HG03159 (cell line): ENCODE results near the gene ARFRP1.
"Not testable (repeated sequence)": the region's sequence is repeated elsewhere in the genome, so short reads cannot be mapped to it uniquely, and the experiment has no call there.

Source experiments
- ATAC-seq: cut with Tn5 transposase; IDR thresholded peaks from one replicate; pipeline ENCODE4 v1.9.1; 2021; ENCODE audit warnings: mild to moderate bottlenecking, moderate library complexity; ENCODE audit not compliant: unreplicated experiment

Gene ARFRP1

GRCh38 chr20:63659370-63659769, 48.4 kb downstream of the ARFRP1 start:
- ATAC-seq, result no peak

GRCh38 chr20:63658749-63659187, 49.0 kb downstream of the ARFRP1 start:
- peak; percentile 26 for ATAC-seq

- peak; percentile 78 for ATAC-seq
Measured at GRCh38 chr20:63657937-63658748, 49.6 kb downstream of the ARFRP1 start, which contains the start of gene RTEL1. Gene RTEL1, plus strand, starts transcription at chr20:63658312. Its CDS starts 1,091 bp downstream, at chr20:63659403.

GRCh38 chr20:63657260-63657936, 50.4 kb downstream of the ARFRP1 start:
- ATAC-seq, result no peak

- no peak for ATAC-seq
Measured at GRCh38 chr20:63656451-63656850, 51.3 kb downstream of the ARFRP1 start.

- ATAC-seq, result no peak
Measured at GRCh38 chr20:63655249-63655648, 52.5 kb downstream of the ARFRP1 start.

GRCh38 chr20:63653974-63654668, 53.7 kb downstream of the ARFRP1 start:
- no peak for ATAC-seq

- ATAC-seq, result no peak
Measured at GRCh38 chr20:63653041-63653973, 54.5 kb downstream of the ARFRP1 start, which contains the start of gene STMN3. Gene STMN3, minus strand, starts transcription at chr20:63653424. Its CDS starts 79 bp downstream, at chr20:63653345.

GRCh38 chr20:63652192-63652980, 55.4 kb downstream of the ARFRP1 start:
- ATAC-seq, result no peak

- no peak for ATAC-seq
Measured at GRCh38 chr20:63651942-63652191, 55.9 kb downstream of the ARFRP1 start.

GRCh38 chr20:63650486-63650885, 57.3 kb downstream of the ARFRP1 start:
- ATAC-seq, result not testable (repeated sequence)

GRCh38 chr20:63648895-63649589, 58.7 kb downstream of the ARFRP1 start:
- no peak for ATAC-seq
